Chondrocyte (in vitro differentiated cells): ENCODE data around the gene HOXA9. TPM values are rescaled to one million over a fixed set of nuclear protein-coding genes. Genes with fewer than 3 reads are reported as not detected.

Source experiments
- DNase-seq: peaks from one replicate; pipeline ENCODE4 v3.0.0; 2021; ENCODE audit warnings: mixed read lengths, low spot score
- H3K27ac Mint-ChIP-seq: one replicate; pipeline ENCODE4 v1.8.0; 2021; ENCODE audit warnings: mild to moderate bottlenecking, moderate library complexity, mixed read lengths; ENCODE audit not compliant: unreplicated experiment
- H3K27me3 Mint-ChIP-seq: 2 replicates; pipeline ENCODE4 v1.8.0; 2021; ENCODE audit warnings: low read depth, mixed read lengths
- H3K36me3 Mint-ChIP-seq: 2 replicates; pipeline ENCODE4 v1.8.0; 2021; ENCODE audit warnings: low read depth, mixed read lengths
- H3K4me1 Mint-ChIP-seq: 2 replicates; pipeline ENCODE4 v1.8.0; 2021; ENCODE audit warnings: low read depth, mild to moderate bottlenecking, mixed read lengths
- H3K4me3 Mint-ChIP-seq: one replicate; pipeline ENCODE4 v1.8.0; 2021; ENCODE audit warnings: mild to moderate bottlenecking, moderate library complexity, mixed read lengths; ENCODE audit not compliant: unreplicated experiment
- H3K9me3 Mint-ChIP-seq: 2 replicates; pipeline ENCODE4 v1.8.0; 2021; ENCODE audit warnings: low read depth, mixed read lengths
- CTCF ChIP-seq: fragments of 200-600 bp; sonication (generic); IDR thresholded peaks from 2 replicates; pipeline ENCODE4 v1.5.0; 2021; ENCODE audit warnings: antibody characterized with exemption, mild to moderate bottlenecking, moderate library complexity
- total RNA-seq: library from RNA; stranded (reverse); gene quantifications from 3 replicates; pipeline ENCODE4 v1.2.1, GENCODE V29; 2021

HOXA9 gene
- total RNA-seq, 1 donor from 2014 or later: not detected

DNA sequence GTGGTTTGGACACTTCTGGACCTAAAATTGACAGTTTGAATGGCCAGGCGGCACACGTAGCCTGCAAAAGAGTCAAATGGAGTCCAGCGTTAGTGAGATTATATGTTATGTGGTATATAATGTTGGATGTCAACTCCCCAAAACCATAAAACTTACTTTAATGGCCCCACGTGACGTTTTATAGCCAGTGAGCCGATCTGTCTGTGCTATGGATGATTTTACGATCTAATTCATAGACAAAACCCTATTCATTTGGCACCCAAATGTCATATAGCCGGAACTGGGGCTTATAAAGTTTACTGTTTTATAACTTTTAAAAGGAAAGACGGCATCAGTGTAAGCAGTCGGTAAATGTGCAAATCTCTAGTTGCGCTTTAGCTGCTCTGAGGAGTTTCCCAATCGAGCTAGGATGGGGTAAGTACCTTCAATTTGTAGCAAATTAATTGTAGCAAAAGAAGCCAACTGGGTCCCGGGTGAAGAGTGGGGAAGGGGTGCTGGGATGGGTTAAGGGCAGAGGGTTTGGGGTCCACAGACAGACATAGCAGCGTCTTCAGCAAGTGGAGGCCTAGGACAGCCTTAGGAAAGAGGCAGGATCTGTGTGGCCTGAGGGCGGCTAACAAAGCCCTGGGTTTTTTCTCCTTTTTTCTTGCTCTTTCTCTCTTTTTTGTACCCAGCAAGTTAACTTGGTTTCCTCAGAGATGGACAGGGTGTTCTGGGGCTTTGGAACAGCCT, 25.0 kb downstream of the HOXA9 start:
- Mint-ChIP-seq H3K9me3 (no peaks in the 10 kb centered on the region), H3K27me3 (peaks cover 86% of the 10 kb centered on the region), H3K4me1 (peaks cover 10% of the 10 kb centered on the region), H3K36me3 (peaks cover 1% of the 10 kb centered on the region), H3K27ac (no peak overlapping the region), H3K4me3 (no peak overlapping the region)
- DNase-seq: no peak
- TF ChIP-seq CTCF: no peak

- no peak for DNase-seq
- H3K27me3 Mint-ChIP-seq: peaks cover 88% of the 10 kb centered on the region
- peaks cover 10% of the 10 kb centered on the region for H3K4me1 Mint-ChIP-seq
Observed at GRCh38 chr7:27139334-27140125, 25.8 kb downstream of the HOXA9 start.

DNA sequence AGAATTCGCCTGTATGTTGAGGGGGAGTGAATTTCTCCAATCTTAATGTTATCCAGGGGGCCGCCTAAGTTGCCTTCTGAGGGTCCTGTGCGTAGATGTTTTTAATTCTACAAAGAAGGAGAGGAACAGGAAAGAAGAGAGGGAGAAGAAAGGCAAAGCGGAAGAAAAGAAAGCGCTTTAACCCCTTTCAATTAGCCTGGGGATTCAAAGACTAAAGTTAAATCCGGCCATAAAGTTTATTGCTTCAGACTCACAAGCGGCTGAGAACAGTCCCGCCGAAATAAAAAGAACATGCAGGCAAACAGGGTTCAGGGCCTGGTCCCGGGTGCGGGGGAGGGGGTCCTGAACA, 26.4 kb downstream of the HOXA9 start:
- no peak for DNase-seq
- H3K27me3 Mint-ChIP-seq: peaks cover 88% of the 10 kb centered on the region
- H3K27ac Mint-ChIP-seq: no peak overlapping the region
- H3K36me3 Mint-ChIP-seq: peaks cover 1% of the 10 kb centered on the region
- no peaks in the 10 kb centered on the region for H3K9me3 Mint-ChIP-seq
- H3K4me3 Mint-ChIP-seq: no peak overlapping the region
- H3K4me1 Mint-ChIP-seq: peaks cover 10% of the 10 kb centered on the region
- no peak for TF ChIP-seq CTCF

More at GRCh38 chr7:27139334-27140125, 25.8 kb downstream of the HOXA9 start:
- H3K9me3 Mint-ChIP-seq: no peaks in the 10 kb centered on the region
- no peak overlapping the region for H3K27ac Mint-ChIP-seq
- H3K4me3 Mint-ChIP-seq: no peak overlapping the region
- H3K36me3 Mint-ChIP-seq: peaks cover 1% of the 10 kb centered on the region
- TF ChIP-seq CTCF: no peak

DNA sequence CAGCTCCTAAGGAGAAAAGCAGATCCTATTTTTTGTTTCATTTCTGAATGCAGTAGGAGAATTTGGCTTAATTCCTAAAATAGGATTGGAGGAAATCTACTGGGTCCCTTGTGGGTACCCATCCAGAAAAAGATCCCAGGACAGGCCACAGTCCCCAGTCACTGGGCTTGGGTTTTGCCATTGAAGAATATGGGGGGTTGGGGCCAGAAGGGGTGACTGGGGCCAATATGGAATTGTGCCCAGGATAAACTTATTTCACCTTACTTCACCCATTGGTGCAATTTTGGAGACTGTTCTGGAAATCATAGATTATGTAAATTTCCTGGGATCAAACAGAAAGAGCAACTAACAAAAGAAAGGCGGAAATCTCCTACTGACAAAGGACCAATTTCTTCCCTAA, 26.9 kb downstream of the HOXA9 start:
- no peak for TF ChIP-seq CTCF
- Mint-ChIP-seq H3K4me3 (no peak overlapping the region), H3K4me1 (peaks cover 8% of the 10 kb centered on the region), H3K27me3 (peaks cover 89% of the 10 kb centered on the region), H3K9me3 (no peaks in the 10 kb centered on the region), H3K27ac (no peak overlapping the region), H3K36me3 (peaks cover 1% of the 10 kb centered on the region)
- DNase-seq: no peak

GRCh38 chr7:27137640-27138315, 27.6 kb downstream of the HOXA9 start:
- peaks cover 1% of the 10 kb centered on the region for H3K36me3 Mint-ChIP-seq
- no peaks in the 10 kb centered on the region for H3K9me3 Mint-ChIP-seq
- no peak for TF ChIP-seq CTCF
- peaks cover 92% of the 10 kb centered on the region for H3K27me3 Mint-ChIP-seq
- no peak overlapping the region for H3K27ac Mint-ChIP-seq
- H3K4me3 Mint-ChIP-seq: no peak overlapping the region
- peaks cover 5% of the 10 kb centered on the region for H3K4me1 Mint-ChIP-seq
- DNase-seq: no peak
